Neural crest cell (in vitro differentiated cells): ENCODE data around the gene BTBD7. TPM values are rescaled to one million over a fixed set of nuclear protein-coding genes. Genes with fewer than 3 reads are reported as not detected.
"Not testable (repeated sequence)": the region's sequence is repeated elsewhere in the genome, so short reads cannot be mapped to it uniquely, and the experiment has no call there.

Experiments
- DNase-seq: peaks from one replicate; pipeline ENCODE4 v3.0.0; 2021; ENCODE audit warnings: low read depth, mixed read lengths, low spot score
- H3K27ac Mint-ChIP-seq: one replicate; pipeline ENCODE4 v1.8.0; 2021; ENCODE audit warnings: mild to moderate bottlenecking, mixed read lengths; ENCODE audit not compliant: unreplicated experiment
- H3K27me3 Mint-ChIP-seq: 2 replicates; pipeline ENCODE4 v1.8.0; 2021; ENCODE audit warnings: low read depth, mild to moderate bottlenecking, mixed read lengths
- H3K36me3 Mint-ChIP-seq: 2 replicates; pipeline ENCODE4 v1.8.0; 2021; ENCODE audit warnings: low read depth, mild to moderate bottlenecking, mixed read lengths
- H3K4me1 Mint-ChIP-seq: 2 replicates; pipeline ENCODE4 v1.8.0; 2021; ENCODE audit warnings: mixed read lengths
- H3K4me3 Mint-ChIP-seq: one replicate; pipeline ENCODE4 v1.8.0; 2021; ENCODE audit warnings: mild to moderate bottlenecking, mixed read lengths
- H3K9me3 Mint-ChIP-seq: 2 replicates; pipeline ENCODE4 v1.8.0; 2021; ENCODE audit warnings: mixed read lengths
- total RNA-seq: library from RNA; stranded (reverse); gene quantifications from 2 replicates; pipeline ENCODE4 v1.2.1, GENCODE V29; 2021
- TF ChIP-seq, protein P1 (sequence below): fragments of 200-600 bp; sonication (generic); conservative IDR thresholded peaks from 2 replicates; pipeline ENCODE4 v1.5.0; 2021; ENCODE audit warnings: antibody characterized with exemption, mild to moderate bottlenecking

BTBD7 gene
- total RNA-seq, 1 donor from 2014 or later, result 38.0 TPM

DNA sequence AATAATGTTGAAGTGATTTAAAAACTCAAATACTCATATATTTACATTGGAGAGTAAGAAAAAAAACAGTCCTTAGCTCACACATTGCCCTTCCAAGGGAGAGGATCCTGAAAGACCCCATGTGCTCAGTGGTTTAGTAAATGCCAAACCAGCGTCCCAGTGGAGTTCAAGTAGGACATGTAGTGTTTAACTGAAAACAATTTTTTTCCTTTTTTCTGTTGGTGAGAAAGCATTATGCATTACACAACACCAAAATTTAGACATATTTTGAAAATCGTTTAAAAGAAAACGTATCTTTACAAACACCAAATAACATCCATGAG, 92.2 kb downstream of the BTBD7 start:
- Mint-ChIP-seq H3K27me3 (no peaks in the 10 kb centered on the region), H3K27ac (peak overlapping the region; percentile 35), H3K4me3 (no peak overlapping the region), H3K9me3 (no peaks in the 10 kb centered on the region), H3K36me3 (peaks cover 17% of the 10 kb centered on the region), H3K4me1 (peaks cover 3% of the 10 kb centered on the region)
- no peak for DNase-seq
- TF ChIP-seq, protein P1, sequence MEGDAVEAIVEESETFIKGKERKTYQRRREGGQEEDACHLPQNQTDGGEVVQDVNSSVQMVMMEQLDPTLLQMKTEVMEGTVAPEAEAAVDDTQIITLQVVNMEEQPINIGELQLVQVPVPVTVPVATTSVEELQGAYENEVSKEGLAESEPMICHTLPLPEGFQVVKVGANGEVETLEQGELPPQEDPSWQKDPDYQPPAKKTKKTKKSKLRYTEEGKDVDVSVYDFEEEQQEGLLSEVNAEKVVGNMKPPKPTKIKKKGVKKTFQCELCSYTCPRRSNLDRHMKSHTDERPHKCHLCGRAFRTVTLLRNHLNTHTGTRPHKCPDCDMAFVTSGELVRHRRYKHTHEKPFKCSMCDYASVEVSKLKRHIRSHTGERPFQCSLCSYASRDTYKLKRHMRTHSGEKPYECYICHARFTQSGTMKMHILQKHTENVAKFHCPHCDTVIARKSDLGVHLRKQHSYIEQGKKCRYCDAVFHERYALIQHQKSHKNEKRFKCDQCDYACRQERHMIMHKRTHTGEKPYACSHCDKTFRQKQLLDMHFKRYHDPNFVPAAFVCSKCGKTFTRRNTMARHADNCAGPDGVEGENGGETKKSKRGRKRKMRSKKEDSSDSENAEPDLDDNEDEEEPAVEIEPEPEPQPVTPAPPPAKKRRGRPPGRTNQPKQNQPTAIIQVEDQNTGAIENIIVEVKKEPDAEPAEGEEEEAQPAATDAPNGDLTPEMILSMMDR, result no peak

DNA sequence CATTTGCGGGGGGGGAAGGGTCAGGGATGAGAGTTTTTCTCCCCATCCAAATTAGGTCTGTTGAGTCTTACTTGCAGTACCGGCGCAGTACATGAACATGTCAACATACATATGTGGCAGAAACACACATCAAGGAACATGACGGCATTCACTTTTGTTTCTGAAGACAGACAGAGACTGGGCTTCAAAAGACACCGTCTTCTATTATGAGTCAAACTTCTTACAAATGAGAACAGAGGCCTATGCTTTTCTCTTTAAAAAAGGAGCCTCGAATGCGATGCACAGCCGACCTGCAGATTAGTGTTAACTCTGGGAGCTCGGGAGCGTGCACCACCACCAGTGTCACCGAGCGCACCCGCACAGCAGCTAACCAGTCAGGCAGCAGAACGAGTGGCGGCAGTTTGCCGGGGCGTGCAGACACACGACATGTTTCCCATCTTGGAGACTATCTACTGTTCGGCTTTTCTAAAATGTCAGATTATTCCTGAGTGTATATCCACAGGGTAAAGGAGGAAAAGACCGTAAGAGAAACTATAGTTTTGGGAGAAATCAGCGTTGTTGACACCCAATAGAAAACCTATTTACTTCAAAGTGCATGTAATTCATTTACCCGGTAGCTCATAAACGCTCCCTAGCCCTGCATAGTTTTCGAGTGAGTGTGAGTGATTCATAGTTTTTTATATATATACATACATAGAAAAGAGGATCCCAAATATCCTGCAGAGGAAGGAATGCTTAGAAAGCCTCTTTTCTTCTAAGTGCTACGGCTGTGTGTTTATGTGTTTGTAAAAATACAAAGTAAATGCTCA, 92.8 kb downstream of the BTBD7 start:
- Mint-ChIP-seq H3K36me3 (peaks cover 13% of the 10 kb centered on the region), H3K4me1 (peaks cover 3% of the 10 kb centered on the region), H3K9me3 (no peaks in the 10 kb centered on the region), H3K27me3 (no peaks in the 10 kb centered on the region), H3K4me3 (no peak overlapping the region), H3K27ac (peak overlapping the region; percentile 35)
- TF ChIP-seq, protein P1, result no peak
- DNase-seq, result no peak

DNA sequence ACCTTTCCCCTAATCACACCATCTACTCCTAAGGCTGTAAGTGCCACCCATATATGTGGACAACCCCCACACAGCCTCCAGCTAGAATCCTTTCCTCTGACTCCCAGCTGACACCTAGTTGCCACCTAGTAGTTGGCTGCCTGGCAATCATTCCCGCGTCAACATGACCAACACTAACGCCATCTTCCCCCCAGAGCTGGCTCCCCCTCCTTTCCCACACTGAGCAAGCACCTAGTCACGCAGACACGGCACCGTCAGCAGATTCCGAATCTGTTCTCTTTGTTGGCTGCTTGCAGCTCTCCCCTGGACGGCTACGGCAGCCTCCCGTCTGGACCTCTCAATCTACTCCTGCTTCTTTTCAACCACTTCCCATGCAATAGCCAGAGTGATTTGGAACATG, 98.0 kb downstream of the BTBD7 start:
- no peaks in the 10 kb centered on the region for H3K27me3 Mint-ChIP-seq
- H3K4me3 Mint-ChIP-seq, result no peak overlapping the region
- TF ChIP-seq, protein P1, result no peak
- DNase-seq, result no peak
- H3K9me3 Mint-ChIP-seq, result no peaks in the 10 kb centered on the region
- peaks cover 2% of the 10 kb centered on the region for H3K36me3 Mint-ChIP-seq
- H3K27ac Mint-ChIP-seq, result no peak overlapping the region
- H3K4me1 Mint-ChIP-seq, result peaks cover 3% of the 10 kb centered on the region

DNA sequence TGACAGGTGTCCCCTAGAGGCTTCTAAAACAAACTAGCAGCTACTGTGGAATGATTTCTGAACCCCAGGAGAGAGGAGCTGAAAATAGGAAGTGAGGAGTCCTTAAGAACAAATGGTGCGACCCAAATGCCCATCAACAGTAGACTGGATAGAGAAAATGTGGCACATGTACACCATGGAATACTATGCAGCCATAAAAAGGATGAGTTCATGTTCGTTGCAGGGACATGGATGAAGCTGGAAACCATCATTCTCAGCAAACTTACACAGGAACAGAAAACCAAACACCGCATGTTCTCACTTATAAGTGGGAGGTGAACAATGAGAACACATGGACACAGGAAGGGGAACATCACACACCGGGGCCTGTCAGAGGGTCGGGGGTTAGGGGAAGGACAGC, 99.8 kb downstream of the BTBD7 start:
- not testable (repeated sequence) for H3K27ac Mint-ChIP-seq, H3K27me3 Mint-ChIP-seq, H3K9me3 Mint-ChIP-seq, H3K36me3 Mint-ChIP-seq, H3K4me3 Mint-ChIP-seq, H3K4me1 Mint-ChIP-seq, DNase-seq

DNA sequence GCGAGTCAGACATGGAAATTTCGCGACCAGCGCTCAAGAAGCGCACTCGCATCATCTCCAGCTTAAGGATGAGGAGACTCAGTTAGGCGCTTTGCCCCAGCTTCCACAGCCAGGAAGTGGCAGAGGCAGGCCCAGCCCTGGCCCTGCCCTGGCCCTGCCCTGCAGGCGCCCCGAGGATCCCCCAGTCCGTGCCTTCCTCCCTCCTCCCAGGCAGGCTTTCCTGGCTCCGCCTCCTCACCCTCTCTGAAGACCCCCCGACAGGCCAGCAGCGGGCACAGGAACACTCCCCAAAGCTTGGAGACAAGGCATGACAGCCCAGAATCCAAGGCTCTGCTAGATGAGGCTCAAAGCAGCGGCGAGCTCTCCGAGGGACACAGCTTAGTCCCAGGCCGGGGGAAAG, 100.7 kb downstream of the BTBD7 start:
- peaks cover 15% of the 10 kb centered on the region for H3K36me3 Mint-ChIP-seq
- DNase-seq, result no peak
- TF ChIP-seq, protein P1, result no peak
- H3K27me3 Mint-ChIP-seq, result no peaks in the 10 kb centered on the region
- H3K27ac Mint-ChIP-seq, result no peak overlapping the region
- H3K4me1 Mint-ChIP-seq, result no peaks in the 10 kb centered on the region
- no peak overlapping the region for H3K4me3 Mint-ChIP-seq
- no peaks in the 10 kb centered on the region for H3K9me3 Mint-ChIP-seq

DNA sequence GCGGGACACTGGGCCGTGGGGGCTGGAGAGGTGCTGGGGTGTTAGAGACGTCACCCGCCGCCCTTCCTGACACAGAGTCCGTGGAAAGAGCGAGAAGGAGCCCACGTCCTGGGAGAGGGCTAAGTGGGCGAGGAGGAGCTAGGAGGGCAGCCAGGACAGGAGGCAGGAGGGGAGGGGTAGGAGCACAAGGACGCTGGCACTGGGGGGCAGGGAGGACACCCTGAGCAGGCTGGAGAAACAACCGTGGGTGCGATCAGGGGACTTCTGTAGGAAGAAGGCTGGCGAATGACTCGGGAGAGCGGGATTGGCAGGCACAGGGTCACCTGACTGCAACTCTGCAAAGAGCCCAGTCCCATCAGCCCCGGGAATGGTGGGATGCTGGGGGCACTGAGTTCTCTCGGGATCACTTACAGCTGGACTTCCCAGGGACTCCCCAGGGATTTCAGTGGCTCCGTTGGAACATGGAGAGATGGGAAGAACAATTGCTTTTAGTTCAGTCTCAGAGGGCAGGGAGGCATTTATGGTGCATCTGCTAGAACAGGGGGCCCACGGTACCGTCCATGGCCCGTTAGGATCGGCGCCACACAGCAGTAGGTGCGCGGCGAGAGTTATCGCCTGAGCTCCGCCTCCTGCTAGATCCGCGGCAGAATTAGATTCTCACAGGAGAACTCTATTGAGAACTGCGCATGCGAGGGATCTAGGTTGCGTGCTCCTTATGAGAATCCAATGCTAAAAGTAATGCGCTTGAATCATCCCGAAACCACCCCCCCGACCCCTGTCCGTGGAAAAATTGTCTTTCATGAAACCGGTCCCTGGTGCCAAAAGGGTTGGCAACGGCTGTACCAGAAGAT, 101.5 kb downstream of the BTBD7 start:
- TF ChIP-seq, protein P1, result no peak
- Mint-ChIP-seq H3K36me3 (peaks cover 19% of the 10 kb centered on the region), H3K27me3 (no peaks in the 10 kb centered on the region), H3K4me1 (no peaks in the 10 kb centered on the region), H3K27ac (no peak overlapping the region), H3K4me3 (no peak overlapping the region), H3K9me3 (no peaks in the 10 kb centered on the region)
- no peak for DNase-seq
